GM23248 (cell line): ENCODE results near the gene RHOC.

ENCODE experiments used
- EZH2 ChIP-seq: fragments of 200-600 bp; sonication (generic); IDR thresholded peaks from 2 replicates; pipeline ENCODE4 v1.6.1; 2018; ENCODE audit warnings: antibody characterized with exemption, mild to moderate bottlenecking; ENCODE audit not compliant: insufficient read depth, poor library complexity, severe bottlenecking
- EZH2phosphoT487 ChIP-seq: fragments of 200-600 bp; sonication (generic); IDR thresholded peaks from 2 replicates; pipeline ENCODE4 v1.6.1; 2018; ENCODE audit warnings: antibody characterized with exemption, moderate library complexity, mild to moderate bottlenecking, low read depth; ENCODE audit not compliant: insufficient read depth

GRCh38 chr1:112699425-112700144, 7.3 kb downstream of the RHOC start:
- TF ChIP-seq EZH2 = no peak
- TF ChIP-seq EZH2phosphoT487 = no peak
